ENCODE results near the gene KBTBD12. TPM values are rescaled to one million over a fixed set of nuclear protein-coding genes. Genes with fewer than 3 reads are reported as not detected.
A peak's percentile ranks its signal among the peaks of the same experiment; 100 is the strongest.
"Not testable (repeated sequence)": the region's sequence is repeated elsewhere in the genome, so short reads cannot be mapped to it uniquely, and the experiment has no call there.

KBTBD12 gene
- total and polyA plus RNA-seq, 4 donors = 0.28 to 7.6 (median 4.3) TPM

- Histone ChIP-seq H3K27me3 (ENCODE audit: control insufficient read depth in 1 of 2, insufficient read depth in 2 of 2, low read length in 1 of 2) (no peaks in the 10 kb centered on the region), H3K9me3 (ENCODE audit: control insufficient read depth, low read length) (no peaks in the 10 kb centered on the region), H3K4me1 (ENCODE audit: control insufficient read depth in 1 of 2, insufficient read depth in 2 of 2, low read length in 2 of 2) (no peaks in the 10 kb centered on the region), H3K36me3 (ENCODE audit: control insufficient read depth in 1 of 2, insufficient read depth in 2 of 2, low read length in 1 of 2) (no peaks in the 10 kb centered on the region), H3K4me3 (ENCODE audit: low read length in 2 of 2) (no peak overlapping the region), H3K27ac (ENCODE audit: low read depth in 1 of 2, low read length in 2 of 2) (no peak overlapping the region)
- DNase-seq (no peak), ATAC-seq (ENCODE audit: low FRiP score) (no peak)
- intact Hi-C loops (cut with DNase I) = no loop called here
- WGBS, 2 donors = 56% methylated on average over 1 of the region's 1 CpG
Observed at GRCh38 chr3:127908951-127909350, 6.1 kb upstream of the KBTBD12 start.

GRCh38 chr3:127909646-127910045 lies 5.4 kb upstream of the KBTBD12 start:
- no peaks in the 10 kb centered on the region for H3K4me1 ChIP-seq (ENCODE audit: control insufficient read depth in 1 of 2, insufficient read depth in 2 of 2, low read length in 2 of 2)
- no peak overlapping the region for H3K4me3 ChIP-seq (ENCODE audit: low read length in 2 of 2)
- no peaks in the 10 kb centered on the region for H3K36me3 ChIP-seq (ENCODE audit: control insufficient read depth in 1 of 2, insufficient read depth in 2 of 2, low read length in 1 of 2)
- ATAC-seq (ENCODE audit: low FRiP score) (peak; percentile 68), DNase-seq (no peak)
- intact Hi-C loops (cut with DNase I) = loop anchor here in 1 of 2 donors (10.0 kb wide), 1 partner anchor 215 kb away; no protein-coding TSS in a partner anchor
- H3K27ac ChIP-seq (ENCODE audit: low read depth in 1 of 2, low read length in 2 of 2) = no peak overlapping the region
- 43 to 47% methylated on average over 4 of the region's 4 CpGs for WGBS, 2 donors
- H3K9me3 ChIP-seq (ENCODE audit: control insufficient read depth, low read length) = no peaks in the 10 kb centered on the region
- no peaks in the 10 kb centered on the region for H3K27me3 ChIP-seq (ENCODE audit: control insufficient read depth in 1 of 2, insufficient read depth in 2 of 2, low read length in 1 of 2)

GRCh38 chr3:127911421-127911931 lies 3.6 kb upstream of the KBTBD12 start:
- Histone ChIP-seq H3K27ac (ENCODE audit: low read depth in 1 of 2, low read length in 2 of 2) (peak overlapping the region; percentile 46 to 78), H3K4me3 (ENCODE audit: low read length in 2 of 2) (no peak overlapping the region), H3K27me3 (ENCODE audit: control insufficient read depth in 1 of 2, insufficient read depth in 2 of 2, low read length in 1 of 2) (no peaks in the 10 kb centered on the region), H3K9me3 (ENCODE audit: control insufficient read depth, low read length) (no peaks in the 10 kb centered on the region), H3K4me1 (ENCODE audit: control insufficient read depth in 1 of 2, insufficient read depth in 2 of 2, low read length in 2 of 2) (no peaks in the 10 kb centered on the region), H3K36me3 (ENCODE audit: control insufficient read depth in 1 of 2, insufficient read depth in 2 of 2, low read length in 1 of 2) (no peaks in the 10 kb centered on the region)
- peak in 1 of 2 donors; percentile 61 for DNase-seq
- WGBS, 2 donors = 5 to 6% methylated on average over 8 of the region's 8 CpGs
- ATAC-seq (ENCODE audit: low FRiP score) = peak; percentile 62
- intact Hi-C loops (cut with DNase I) = loop anchor here in 1 of 2 donors (10.0 kb wide), 1 partner anchor 217 kb away; no protein-coding TSS in a partner anchor

- not testable (repeated sequence) for H3K4me3 ChIP-seq (ENCODE audit: low read length in 2 of 2); DNase-seq; H3K27ac ChIP-seq (ENCODE audit: low read depth in 1 of 2, low read length in 2 of 2); ATAC-seq (ENCODE audit: low FRiP score); H3K36me3 ChIP-seq (ENCODE audit: control insufficient read depth in 1 of 2, insufficient read depth in 2 of 2, low read length in 1 of 2); H3K27me3 ChIP-seq (ENCODE audit: control insufficient read depth in 1 of 2, insufficient read depth in 2 of 2, low read length in 1 of 2); H3K4me1 ChIP-seq (ENCODE audit: control insufficient read depth in 1 of 2, insufficient read depth in 2 of 2, low read length in 2 of 2); H3K9me3 ChIP-seq (ENCODE audit: control insufficient read depth, low read length)
- 94 to 98% methylated on average over 2 of the region's 2 CpGs for WGBS, 2 donors
- intact Hi-C loops (cut with DNase I) = loop anchor here in 1 of 2 donors (10.0 kb wide), 1 partner anchor 219 kb away; no protein-coding TSS in a partner anchor
Observed at GRCh38 chr3:127913841-127914240, 1.2 kb upstream of the KBTBD12 start.

GRCh38 chr3:127914584-127914983 lies 448 bp upstream of the KBTBD12 start:
- Histone ChIP-seq H3K9me3 (ENCODE audit: control insufficient read depth, low read length) (no peaks in the 10 kb centered on the region), H3K27ac (ENCODE audit: low read depth in 1 of 2, low read length in 2 of 2) (peak overlapping the region in 1 of 2 donors; percentile 60), H3K36me3 (ENCODE audit: control insufficient read depth in 1 of 2, insufficient read depth in 2 of 2, low read length in 1 of 2) (no peaks in the 10 kb centered on the region), H3K27me3 (ENCODE audit: control insufficient read depth in 1 of 2, insufficient read depth in 2 of 2, low read length in 1 of 2) (no peaks in the 10 kb centered on the region), H3K4me3 (ENCODE audit: low read length in 2 of 2) (peak overlapping the region; percentile 39 to 40), H3K4me1 (ENCODE audit: control insufficient read depth in 1 of 2, insufficient read depth in 2 of 2, low read length in 2 of 2) (no peaks in the 10 kb centered on the region)
- WGBS, 2 donors = 31 to 38% methylated on average over 8 of the region's 8 CpGs
- ATAC-seq (ENCODE audit: low FRiP score) = no peak
- DNase-seq = no peak
- intact Hi-C loops (cut with DNase I) = loop anchor here in 1 of 2 donors (10.0 kb wide), 1 partner anchor 220 kb away; no protein-coding TSS in a partner anchor

- peak overlapping the region; percentile 39 to 40 for H3K4me3 ChIP-seq (ENCODE audit: low read length in 2 of 2)
- 35 to 50% methylated on average over 10 of the region's 10 CpGs for WGBS, 2 donors
- ATAC-seq (ENCODE audit: low FRiP score) = no peak
- no peaks in the 10 kb centered on the region for H3K36me3 ChIP-seq (ENCODE audit: control insufficient read depth in 1 of 2, insufficient read depth in 2 of 2, low read length in 1 of 2)
- no peak for DNase-seq
- no peaks in the 10 kb centered on the region for H3K4me1 ChIP-seq (ENCODE audit: control insufficient read depth in 1 of 2, insufficient read depth in 2 of 2, low read length in 2 of 2)
- peak overlapping the region; percentile 65 to 72 for H3K27ac ChIP-seq (ENCODE audit: low read depth in 1 of 2, low read length in 2 of 2)
- H3K9me3 ChIP-seq (ENCODE audit: control insufficient read depth, low read length) = no peaks in the 10 kb centered on the region
- intact Hi-C loops (cut with DNase I) = loop anchor here (5.0 to 10.0 kb wide), 2 partner anchors 36 to 221 kb away; no protein-coding TSS in a partner anchor
- no peaks in the 10 kb centered on the region for H3K27me3 ChIP-seq (ENCODE audit: control insufficient read depth in 1 of 2, insufficient read depth in 2 of 2, low read length in 1 of 2)
Observed at GRCh38 chr3:127915937-127916493, 983 bp downstream of the KBTBD12 start.

- no peaks in the 10 kb centered on the region for H3K27me3 ChIP-seq (ENCODE audit: control insufficient read depth in 1 of 2, insufficient read depth in 2 of 2, low read length in 1 of 2)
- ATAC-seq (ENCODE audit: low FRiP score) (no peak), DNase-seq (no peak)
- H3K4me3 ChIP-seq (ENCODE audit: low read length in 2 of 2) = no peak overlapping the region
- no peaks in the 10 kb centered on the region for H3K4me1 ChIP-seq (ENCODE audit: control insufficient read depth in 1 of 2, insufficient read depth in 2 of 2, low read length in 2 of 2)
- no peak overlapping the region for H3K27ac ChIP-seq (ENCODE audit: low read depth in 1 of 2, low read length in 2 of 2)
- intact Hi-C loops (cut with DNase I) = no loop called here
- H3K36me3 ChIP-seq (ENCODE audit: control insufficient read depth in 1 of 2, insufficient read depth in 2 of 2, low read length in 1 of 2) = no peaks in the 10 kb centered on the region
- H3K9me3 ChIP-seq (ENCODE audit: control insufficient read depth, low read length) = no peaks in the 10 kb centered on the region
- WGBS, 2 donors = 89 to 90% methylated on average over 1 of the region's 1 CpG
Observed at GRCh38 chr3:127920738-127921137, 5.7 kb downstream of the KBTBD12 start.

GRCh38 chr3:127923611-127924010 lies 8.6 kb downstream of the KBTBD12 start:
- Histone ChIP-seq H3K4me3 (ENCODE audit: low read length in 2 of 2) (no peak overlapping the region), H3K36me3 (ENCODE audit: control insufficient read depth in 1 of 2, insufficient read depth in 2 of 2, low read length in 1 of 2) (no peaks in the 10 kb centered on the region), H3K27ac (ENCODE audit: low read depth in 1 of 2, low read length in 2 of 2) (no peak overlapping the region), H3K9me3 (ENCODE audit: control insufficient read depth, low read length) (no peaks in the 10 kb centered on the region), H3K27me3 (ENCODE audit: control insufficient read depth in 1 of 2, insufficient read depth in 2 of 2, low read length in 1 of 2) (no peaks in the 10 kb centered on the region), H3K4me1 (ENCODE audit: control insufficient read depth in 1 of 2, insufficient read depth in 2 of 2, low read length in 2 of 2) (no peaks in the 10 kb centered on the region)
- DNase-seq = no peak
- intact Hi-C loops (cut with DNase I) = no loop called here
- no peak for ATAC-seq (ENCODE audit: low FRiP score)
- 96 to 98% methylated on average over 4 of the region's 4 CpGs for WGBS, 2 donors

- Histone ChIP-seq H3K27ac (ENCODE audit: low read depth in 1 of 2, low read length in 2 of 2) (no peak overlapping the region), H3K27me3 (ENCODE audit: control insufficient read depth in 1 of 2, insufficient read depth in 2 of 2, low read length in 1 of 2) (no peaks in the 10 kb centered on the region), H3K4me1 (ENCODE audit: control insufficient read depth in 1 of 2, insufficient read depth in 2 of 2, low read length in 2 of 2) (no peaks in the 10 kb centered on the region), H3K36me3 (ENCODE audit: control insufficient read depth in 1 of 2, insufficient read depth in 2 of 2, low read length in 1 of 2) (no peaks in the 10 kb centered on the region), H3K9me3 (ENCODE audit: control insufficient read depth, low read length) (no peaks in the 10 kb centered on the region), H3K4me3 (ENCODE audit: low read length in 2 of 2) (no peak overlapping the region)
- 81 to 84% methylated on average over 2 of the region's 2 CpGs for WGBS, 2 donors
- no peak for ATAC-seq (ENCODE audit: low FRiP score)
- intact Hi-C loops (cut with DNase I) = no loop called here
- DNase-seq = no peak
Observed at GRCh38 chr3:127925384-127925783, 10.4 kb downstream of the KBTBD12 start.

Data from aorta (tissue), 5 donors.